Measurements from ENCODE around the gene MRPL53.
"Not testable (repeated sequence)": the region's sequence is repeated elsewhere in the genome, so short reads cannot be mapped to it uniquely, and the experiment has no call there.

Gene MRPL53

GRCh38 chr2:74502720-74503505 is 30.4 kb upstream of the MRPL53 start:
- DNase-seq (ENCODE audit: low read depth in 3 of 3), result peak in 1 of 3 experiments; percentile 58

- DNase-seq (ENCODE audit: low read depth in 3 of 3), result no peak
These were observed 29.8 kb upstream of the MRPL53 start for GRCh38 chr2:74502147-74502719.

- no peak for DNase-seq (ENCODE audit: low read depth in 3 of 3)
These were observed 29.0 kb upstream of the MRPL53 start for GRCh38 chr2:74501335-74502071.

- DNase-seq (ENCODE audit: low read depth in 3 of 3), result no peak
These were observed 28.1 kb upstream of the MRPL53 start for GRCh38 chr2:74500578-74500946.

- DNase-seq (ENCODE audit: low read depth in 3 of 3), result no peak
These were observed 27.6 kb upstream of the MRPL53 start for GRCh38 chr2:74499940-74500577.

- peak in 1 of 3 experiments; percentile 54 for DNase-seq (ENCODE audit: low read depth in 3 of 3)
These were observed 26.9 kb upstream of the MRPL53 start, which contains the start of gene LBX2 for GRCh38 chr2:74499267-74499939. Gene LBX2, minus strand, starts transcription at chr2:74499603. Its CDS starts 66 bp downstream, at chr2:74499537.

- DNase-seq (ENCODE audit: low read depth in 3 of 3), result no peak
These were observed 26.2 kb upstream of the MRPL53 start for GRCh38 chr2:74498500-74499266.

- no peak for DNase-seq (ENCODE audit: low read depth in 3 of 3)
These were observed 25.5 kb upstream of the MRPL53 start for GRCh38 chr2:74497777-74498499.

- no peak for DNase-seq (ENCODE audit: low read depth in 3 of 3)
These were observed 24.7 kb upstream of the MRPL53 start for GRCh38 chr2:74496997-74497776.

- DNase-seq (ENCODE audit: low read depth in 3 of 3), result no peak
These were observed 23.0 kb upstream of the MRPL53 start for GRCh38 chr2:74495440-74495839.

GRCh38 chr2:74493546-74493945 is 21.1 kb upstream of the MRPL53 start:
- DNase-seq (ENCODE audit: low read depth in 3 of 3), result no peak

GRCh38 chr2:74491648-74492544 is 19.4 kb upstream of the MRPL53 start:
- DNase-seq (ENCODE audit: low read depth in 3 of 3), result no peak

GRCh38 chr2:74489906-74490305 is 17.4 kb upstream of the MRPL53 start:
- DNase-seq (ENCODE audit: low read depth in 3 of 3), result no peak

- no peak for DNase-seq (ENCODE audit: low read depth in 3 of 3)
These were observed 16.4 kb upstream of the MRPL53 start for GRCh38 chr2:74488643-74489481.

- DNase-seq (ENCODE audit: low read depth in 3 of 3), result no peak
These were observed 13.7 kb upstream of the MRPL53 start for GRCh38 chr2:74486141-74486540.

GRCh38 chr2:74483675-74484164 is 11.2 kb upstream of the MRPL53 start:
- not testable (repeated sequence) for DNase-seq (ENCODE audit: low read depth in 3 of 3)

Data from stimulated activated CD4-positive, alpha-beta T cell treated with anti-CD3 and anti-CD28 coated beads, TNF-alpha, amount 100 ng/mL, for 24 hours (primary cell).